SW 1271 (cell line): Measurements from ENCODE around the gene FREM1.
"Not testable (repeated sequence)": the region's sequence is repeated elsewhere in the genome, so short reads cannot be mapped to it uniquely, and the experiment has no call there.

Experiments
- DNase-seq, 2 experiments: peaks; one replicate each; lab custom pipeline; 2025; lab: John Stamatoyannopoulos, UW

Gene FREM1

GRCh38 chr9:14909961-14910805 lies at the start of gene FREM1:
Gene FREM1 (minus strand): TSS chr9:14910428. CDS start chr9:14868977, 41,451 bp downstream.
- no peak for DNase-seq

GRCh38 chr9:14958989-14959388 lies 48.8 kb upstream of the FREM1 start:
- no peak for DNase-seq

- no peak for DNase-seq
These were observed 46.9 kb upstream of the FREM1 start for GRCh38 chr9:14957109-14957508.

GRCh38 chr9:14956208-14956607 lies 46.0 kb upstream of the FREM1 start:
- no peak for DNase-seq

GRCh38 chr9:14945351-14945750 lies 35.1 kb upstream of the FREM1 start:
- DNase-seq, result no peak

GRCh38 chr9:14941501-14942405 lies 31.5 kb upstream of the FREM1 start:
- no peak for DNase-seq

GRCh38 chr9:14939378-14939777 lies 29.1 kb upstream of the FREM1 start:
- DNase-seq, result no peak

GRCh38 chr9:14937216-14937615 lies 27.0 kb upstream of the FREM1 start:
- DNase-seq, result no peak

GRCh38 chr9:14936491-14936890 lies 26.3 kb upstream of the FREM1 start:
- no peak for DNase-seq

- DNase-seq, result no peak
These were observed 25.7 kb upstream of the FREM1 start for GRCh38 chr9:14935964-14936363.

GRCh38 chr9:14935106-14935751 lies 25.0 kb upstream of the FREM1 start:
- no peak for DNase-seq

GRCh38 chr9:14932641-14933040 lies 22.4 kb upstream of the FREM1 start:
- DNase-seq, result no peak

- no peak for DNase-seq
These were observed 22.0 kb upstream of the FREM1 start for GRCh38 chr9:14932231-14932630.

- no peak for DNase-seq
These were observed 16.9 kb upstream of the FREM1 start for GRCh38 chr9:14926941-14927624.

- no peak for DNase-seq
These were observed 14.3 kb upstream of the FREM1 start for GRCh38 chr9:14924230-14925219.

GRCh38 chr9:14923701-14924100 lies 13.5 kb upstream of the FREM1 start:
- DNase-seq, result no peak

GRCh38 chr9:14920805-14921204 lies 10.6 kb upstream of the FREM1 start:
- not testable (repeated sequence) for DNase-seq

GRCh38 chr9:14913366-14913765 lies 3.1 kb upstream of the FREM1 start:
- DNase-seq, result no peak

- no peak for DNase-seq
These were observed 2.6 kb upstream of the FREM1 start for GRCh38 chr9:14912859-14913258.

- no peak for DNase-seq
These were observed 818 bp upstream of the FREM1 start for GRCh38 chr9:14911046-14911445.

GRCh38 chr9:14909601-14909960 lies 647 bp downstream of the FREM1 start:
- no peak for DNase-seq
